ENCODE data around the gene GSN.

GSN gene

DNA sequence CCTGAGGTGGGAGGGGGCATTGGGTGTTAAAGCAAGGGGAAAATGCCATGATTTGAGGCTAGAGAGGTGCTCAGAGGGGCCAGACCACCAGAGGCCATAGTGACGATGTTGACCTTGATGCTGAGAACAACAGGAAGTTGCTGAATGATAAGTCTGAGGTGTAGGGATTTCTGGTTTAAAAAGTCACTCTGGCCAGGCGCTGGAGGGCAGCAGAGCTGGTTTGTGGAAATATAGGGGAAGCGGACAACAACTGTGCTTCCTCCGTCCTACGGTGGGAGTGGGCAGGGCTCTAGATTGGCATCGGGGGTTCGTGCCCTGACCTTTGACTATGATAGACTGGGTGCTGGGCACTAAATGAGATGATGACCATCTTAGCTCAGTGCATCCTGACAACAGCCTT is 57.4 kb downstream of the GSN start:
- DNase-seq, result no peak

DNA sequence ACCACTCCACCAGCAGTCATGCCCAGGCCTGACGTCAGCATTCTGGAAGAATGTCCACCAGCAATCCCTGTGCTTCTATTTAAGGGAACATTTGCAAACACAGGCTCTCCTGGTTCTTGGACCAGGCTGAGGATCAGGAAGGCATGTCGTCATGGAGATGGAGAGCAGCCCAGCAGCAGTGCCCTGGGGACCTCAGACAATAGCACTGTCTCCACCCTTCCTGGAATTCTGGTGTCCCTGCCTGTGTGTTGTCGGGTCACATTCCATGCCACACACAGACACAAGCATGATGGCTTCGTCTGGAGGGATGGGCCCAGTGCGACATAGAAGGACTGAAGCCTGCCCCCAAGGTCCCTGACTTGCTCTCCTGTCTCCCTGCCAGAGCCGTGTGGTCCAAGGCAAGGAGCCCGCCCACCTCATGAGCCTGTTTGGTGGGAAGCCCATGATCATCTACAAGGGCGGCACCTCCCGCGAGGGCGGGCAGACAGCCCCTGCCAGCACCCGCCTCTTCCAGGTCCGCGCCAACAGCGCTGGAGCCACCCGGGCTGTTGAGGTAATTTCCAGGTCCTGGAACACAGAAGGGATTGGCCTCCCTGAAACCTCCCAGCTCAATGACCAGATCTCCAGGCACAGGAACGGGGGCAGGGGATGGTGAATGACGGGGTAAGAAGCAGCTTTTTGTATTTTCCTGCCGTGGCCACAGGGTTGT is 58.3 kb downstream of the GSN start:
- no peak for DNase-seq

DNA sequence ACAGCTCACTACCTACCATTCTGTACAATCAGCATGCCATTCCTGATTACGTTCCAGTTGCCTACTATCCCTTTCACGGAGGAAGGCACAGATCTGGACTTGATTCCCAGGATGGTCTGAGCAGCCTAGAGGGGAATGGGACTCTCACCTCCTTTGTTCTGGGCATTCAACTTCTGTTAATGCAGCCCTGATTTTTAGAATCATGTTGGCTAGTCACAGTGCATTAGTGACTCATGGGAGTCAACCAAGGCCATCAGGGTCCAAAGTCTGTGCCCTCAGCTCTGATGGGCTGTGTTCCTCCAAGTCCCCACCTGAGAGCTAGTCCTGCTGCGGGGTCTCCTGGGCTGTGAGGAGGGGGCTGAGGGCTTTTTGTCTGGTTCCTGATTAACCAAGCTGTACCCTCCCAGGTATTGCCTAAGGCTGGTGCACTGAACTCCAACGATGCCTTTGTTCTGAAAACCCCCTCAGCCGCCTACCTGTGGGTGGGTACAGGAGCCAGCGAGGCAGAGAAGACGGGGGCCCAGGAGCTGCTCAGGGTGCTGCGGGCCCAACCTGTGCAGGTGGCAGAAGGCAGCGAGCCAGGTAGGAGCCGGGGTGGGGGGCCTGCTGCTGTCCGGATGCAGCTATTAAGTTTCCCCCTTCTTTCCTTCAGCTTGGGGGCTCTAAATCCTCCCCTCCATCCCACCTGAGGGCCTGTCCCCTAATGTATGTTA is 59.1 kb downstream of the GSN start:
- DNase-seq, result no peak

DNA sequence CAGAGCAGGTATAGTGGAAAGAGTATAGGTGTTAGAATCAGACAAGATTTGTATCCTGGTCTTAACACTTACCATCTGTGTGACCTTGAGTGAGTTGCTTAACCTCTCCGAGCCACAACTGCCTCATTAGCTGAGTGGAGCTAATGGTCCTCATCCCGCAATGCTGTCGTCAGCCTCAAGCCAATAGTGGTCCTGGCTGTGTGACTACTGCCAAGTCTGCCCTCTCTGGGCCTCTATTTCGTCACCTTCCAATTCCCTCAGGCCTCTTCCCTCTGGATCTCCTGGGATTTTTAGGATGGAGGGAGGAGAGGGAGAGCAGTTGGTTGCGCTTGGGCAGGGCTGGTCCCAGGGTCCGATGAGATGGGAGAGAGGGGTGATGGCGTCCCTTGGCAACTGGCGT is 60.5 kb downstream of the GSN start:
- no peak for DNase-seq

DNA sequence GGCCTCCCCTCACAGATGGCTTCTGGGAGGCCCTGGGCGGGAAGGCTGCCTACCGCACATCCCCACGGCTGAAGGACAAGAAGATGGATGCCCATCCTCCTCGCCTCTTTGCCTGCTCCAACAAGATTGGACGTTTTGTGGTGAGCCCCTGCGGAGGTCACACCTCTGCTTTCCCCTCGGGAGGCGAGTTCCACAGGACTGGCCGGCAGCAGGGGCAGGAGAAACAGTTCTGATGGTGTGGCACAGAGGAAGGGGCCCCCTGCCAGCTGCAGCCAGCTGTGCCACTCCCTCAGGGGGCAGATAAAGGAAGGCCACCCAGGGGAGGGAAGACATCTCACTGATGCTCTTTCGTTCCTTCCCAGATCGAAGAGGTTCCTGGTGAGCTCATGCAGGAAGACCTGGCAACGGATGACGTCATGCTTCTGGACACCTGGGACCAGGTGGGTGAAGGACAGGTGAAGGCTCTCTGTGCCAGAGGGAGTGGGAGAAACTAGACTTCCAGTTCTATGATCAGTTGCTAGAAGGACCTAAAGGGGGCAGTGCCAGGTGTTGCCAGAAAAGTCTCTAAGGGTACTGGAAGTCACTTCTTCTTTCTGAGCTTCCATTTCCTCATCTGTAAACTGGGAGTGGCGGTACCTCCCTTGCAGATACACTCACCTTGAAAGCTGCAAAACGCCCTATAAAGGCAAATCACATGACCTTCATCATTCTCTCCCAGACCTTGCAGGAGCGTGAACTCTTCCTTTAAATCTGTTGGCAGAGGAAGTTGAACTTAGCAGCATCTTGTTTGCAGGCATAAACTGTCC is 61.1 kb downstream of the GSN start:
- DNase-seq, result no peak

DNA sequence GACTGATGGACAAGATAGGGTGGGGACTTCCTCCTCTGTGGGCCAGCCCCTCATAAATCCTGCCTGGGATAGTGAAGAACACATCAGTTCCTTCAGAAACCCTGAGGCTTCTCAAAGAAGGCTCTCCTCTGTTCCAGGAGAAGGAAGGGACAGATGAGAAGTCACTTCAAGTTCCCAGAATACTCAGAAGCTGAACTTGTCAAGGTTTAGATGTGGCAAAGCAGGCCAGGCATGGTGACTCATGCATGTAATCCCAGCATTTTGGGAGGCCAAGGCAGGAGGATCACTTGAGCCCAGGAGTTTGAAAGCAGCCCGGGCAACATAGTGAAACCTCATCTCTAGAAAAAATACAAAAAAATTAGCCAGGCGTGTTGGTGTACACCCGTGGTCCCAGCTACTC is 63.6 kb downstream of the GSN start:
- no peak for DNase-seq

DNA sequence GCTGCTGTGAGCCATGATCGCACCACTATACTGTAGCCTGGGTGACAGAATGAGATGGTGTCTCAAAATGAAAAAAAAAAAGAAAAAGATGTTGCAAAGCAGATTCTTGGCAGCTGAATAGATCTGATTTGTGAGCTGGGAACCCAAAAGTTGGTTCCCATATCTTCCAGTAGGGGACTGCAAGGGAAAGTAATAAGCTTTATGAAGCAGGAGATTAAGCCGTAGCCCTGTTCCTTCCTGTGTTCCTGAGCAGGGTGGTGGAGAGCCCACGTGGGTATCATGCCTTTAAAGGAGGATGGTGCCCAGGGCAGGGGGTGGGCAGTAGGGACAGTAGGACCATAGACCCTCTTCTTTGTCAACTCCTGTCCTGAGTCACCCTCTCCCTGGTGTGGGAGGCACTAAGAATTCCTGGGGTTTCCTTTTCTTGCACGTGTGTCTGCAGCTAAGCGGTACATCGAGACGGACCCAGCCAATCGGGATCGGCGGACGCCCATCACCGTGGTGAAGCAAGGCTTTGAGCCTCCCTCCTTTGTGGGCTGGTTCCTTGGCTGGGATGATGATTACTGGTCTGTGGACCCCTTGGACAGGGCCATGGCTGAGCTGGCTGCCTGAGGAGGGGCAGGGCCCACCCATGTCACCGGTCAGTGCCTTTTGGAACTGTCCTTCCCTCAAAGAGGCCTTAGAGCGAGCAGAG is 64.2 kb downstream of the GSN start:
- DNase-seq, result no peak

DNA sequence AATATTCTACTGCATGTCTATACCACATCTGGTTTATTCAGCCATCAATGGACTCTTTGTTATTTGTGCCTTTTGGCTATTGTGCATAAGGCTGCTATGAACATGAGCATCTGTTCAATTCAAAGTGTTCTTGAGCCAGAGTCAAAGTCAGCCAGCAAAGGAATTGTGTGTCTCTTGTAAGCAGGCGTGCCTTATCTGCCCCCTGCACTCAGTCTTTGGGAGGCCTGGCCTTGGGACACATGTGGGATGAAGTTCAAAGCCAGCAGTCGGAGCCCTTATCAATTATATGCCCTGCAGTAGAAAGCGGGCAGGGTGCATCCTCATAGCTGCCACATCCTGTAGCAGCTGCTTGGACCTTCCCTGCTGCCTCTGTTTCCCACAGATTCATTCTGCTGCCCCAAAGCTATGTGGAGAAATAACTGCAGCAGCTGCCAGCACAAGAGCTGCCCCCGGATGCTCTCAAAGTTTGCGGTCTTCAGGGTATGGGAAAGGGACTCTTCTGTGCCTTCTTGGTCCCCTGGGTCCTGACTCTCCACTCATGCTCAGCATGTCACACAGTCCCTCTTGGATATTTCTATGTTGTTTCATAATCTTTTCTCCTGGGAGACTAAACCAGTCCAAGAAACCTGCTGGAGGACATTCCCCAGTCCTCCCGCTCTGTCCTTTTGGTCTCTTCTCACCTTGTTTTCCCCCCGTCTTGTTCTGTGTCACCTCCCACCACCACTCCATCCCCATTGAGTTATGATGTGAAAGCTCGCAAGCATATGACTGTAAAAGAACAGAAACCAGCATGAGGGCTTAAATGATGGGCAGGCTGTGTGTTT is 66.2 kb downstream of the GSN start:
- no peak for DNase-seq

DNA sequence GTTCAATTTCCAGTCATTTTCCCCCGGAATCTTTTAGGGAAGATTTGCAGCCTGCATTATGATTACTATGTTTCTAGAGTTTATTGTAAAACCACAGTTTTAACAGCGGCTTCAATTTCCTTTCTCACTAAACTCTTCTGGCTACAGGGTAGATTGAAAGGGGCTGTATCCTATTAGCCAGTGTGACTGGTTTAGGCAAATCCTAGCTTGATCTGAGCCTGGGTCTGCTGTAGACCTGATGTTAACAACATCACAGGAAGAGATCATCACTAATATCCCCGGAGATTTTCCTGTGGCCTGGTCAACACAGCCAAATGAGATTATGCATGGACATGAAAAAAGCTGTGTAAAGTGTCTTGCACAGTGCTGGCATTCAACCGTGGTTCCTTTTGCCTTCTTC is 68.7 kb downstream of the GSN start:
- no peak for DNase-seq

DNA sequence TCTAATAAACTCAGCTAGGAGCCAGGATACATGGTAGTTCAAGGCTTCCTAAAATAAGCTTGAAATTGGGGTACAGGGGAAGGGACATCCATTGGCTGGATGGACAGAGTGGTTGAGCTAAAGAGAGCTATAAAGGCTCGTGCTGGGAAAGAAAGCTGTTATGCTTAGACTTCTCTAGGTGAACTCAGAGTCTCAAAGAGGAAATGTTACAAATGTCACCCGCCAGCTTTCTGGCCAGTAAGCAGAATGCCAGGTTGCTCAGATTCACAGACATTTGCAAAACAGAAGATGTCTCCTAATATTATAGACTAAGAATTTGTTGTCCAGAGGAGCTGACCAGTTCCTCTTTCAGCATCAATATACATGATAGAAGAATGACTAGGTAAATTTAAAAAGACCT is 71.5 kb downstream of the GSN start:
- DNase-seq, result no peak

DNA sequence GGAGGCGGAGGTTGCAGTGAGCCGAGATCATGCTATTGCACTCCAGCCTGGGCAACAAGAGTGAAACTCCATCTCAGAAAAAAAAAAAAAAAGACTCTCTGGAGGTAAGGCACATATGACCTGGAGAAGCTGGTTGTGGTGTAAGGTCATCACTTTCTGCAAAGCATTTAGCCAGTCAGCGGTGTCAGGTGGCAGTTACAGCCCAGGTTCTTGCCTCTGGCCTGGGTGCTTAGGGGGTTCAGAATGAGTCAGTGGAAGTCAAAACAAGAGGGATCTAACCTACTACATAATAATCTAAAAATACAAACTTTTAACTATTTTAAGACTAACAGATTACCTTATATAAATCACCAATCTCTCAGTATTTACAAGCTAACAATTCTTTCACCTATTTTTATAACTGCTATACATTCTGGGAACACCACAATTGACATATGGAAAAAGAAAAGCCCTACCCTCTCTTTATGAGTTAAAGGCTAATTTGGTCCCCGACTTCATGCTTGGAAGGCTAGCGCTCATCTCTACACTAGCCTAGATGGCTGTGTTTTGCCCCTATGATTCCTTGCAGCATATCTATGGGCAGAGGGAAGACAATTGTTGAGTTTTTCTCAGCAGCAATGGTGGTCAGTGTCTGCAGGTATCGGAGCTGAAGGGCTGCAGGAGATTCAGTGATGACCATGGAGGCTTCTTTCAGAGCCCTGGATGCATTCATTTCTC is 72.9 kb downstream of the GSN start:
- no peak for DNase-seq

DNA sequence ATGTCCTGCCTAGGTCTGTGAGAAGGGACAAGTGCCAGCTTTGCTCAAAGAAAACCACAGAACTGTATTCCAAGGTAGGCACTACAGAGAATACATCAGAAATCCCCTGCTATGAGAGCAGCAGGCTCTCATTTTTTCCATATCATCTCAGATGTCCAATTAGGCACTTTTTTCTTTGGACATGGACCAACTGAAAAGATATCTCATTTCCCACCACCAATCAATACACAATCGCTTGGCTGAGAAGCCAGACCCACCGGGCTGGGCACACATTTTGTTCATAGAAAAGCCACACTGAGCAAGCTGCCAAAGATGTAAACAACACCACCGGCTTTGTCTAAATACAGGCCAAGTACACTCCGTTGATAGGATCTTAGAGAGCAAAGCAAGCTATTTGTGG is 76.2 kb downstream of the GSN start:
- DNase-seq, result no peak

DNA sequence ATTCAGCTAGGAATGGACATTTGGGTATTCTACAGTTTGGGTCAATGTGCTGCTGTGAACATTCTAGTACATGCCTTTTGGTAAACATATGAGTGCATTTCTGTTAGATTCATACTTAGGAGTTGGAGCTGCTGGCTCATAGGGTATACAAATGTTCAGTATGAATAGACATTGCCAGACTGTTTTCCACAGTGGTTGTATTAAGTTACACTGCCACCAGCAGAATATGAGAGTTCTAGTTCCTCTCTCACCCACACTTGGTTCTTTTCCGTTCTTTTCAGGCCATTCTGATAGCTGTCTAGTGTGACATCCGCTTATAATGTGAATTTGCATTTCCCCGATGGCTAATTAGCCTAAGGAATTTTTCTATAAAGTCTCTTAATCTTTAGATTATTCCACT is 77.1 kb downstream of the GSN start:
- no peak for DNase-seq

DNA sequence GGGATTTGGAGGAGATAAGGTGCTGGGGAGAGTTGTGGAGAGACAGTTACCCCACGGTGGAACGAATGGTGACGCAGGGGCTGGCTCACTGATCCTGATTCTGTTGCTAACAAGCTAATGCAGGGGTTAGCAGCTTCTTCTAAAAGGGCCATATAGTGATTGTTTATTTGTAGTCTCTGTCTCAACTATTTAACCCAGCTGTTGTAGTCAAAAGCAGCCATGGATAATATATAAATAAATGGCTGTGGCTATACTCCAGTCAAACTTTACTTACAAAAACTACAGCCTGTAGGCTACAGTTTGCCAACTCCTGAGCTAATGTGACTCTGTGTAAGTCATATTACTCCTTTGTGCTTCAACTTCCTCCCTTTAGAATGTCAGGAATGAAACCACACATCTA is 80.3 kb downstream of the GSN start:
- no peak for DNase-seq

DNA sequence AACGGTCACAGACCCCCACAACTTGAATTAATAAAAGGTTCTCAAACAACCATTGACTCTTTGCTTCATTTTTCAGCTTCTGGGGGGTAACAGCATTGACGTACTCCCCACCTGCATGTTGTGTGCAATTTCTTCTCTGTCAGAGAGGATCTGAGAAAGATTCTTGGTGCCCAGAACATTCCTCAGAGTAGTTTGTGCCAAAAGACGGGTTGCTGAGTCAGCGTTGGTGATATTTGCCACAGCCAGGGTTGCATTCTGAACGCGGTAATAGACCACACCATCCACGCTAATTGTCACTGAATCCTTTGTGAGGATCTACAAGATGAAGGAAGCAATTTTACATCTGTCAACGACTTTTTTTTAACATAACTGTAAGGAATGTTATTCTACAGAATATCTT is 81.0 kb downstream of the GSN start:
- DNase-seq, result no peak

DNA sequence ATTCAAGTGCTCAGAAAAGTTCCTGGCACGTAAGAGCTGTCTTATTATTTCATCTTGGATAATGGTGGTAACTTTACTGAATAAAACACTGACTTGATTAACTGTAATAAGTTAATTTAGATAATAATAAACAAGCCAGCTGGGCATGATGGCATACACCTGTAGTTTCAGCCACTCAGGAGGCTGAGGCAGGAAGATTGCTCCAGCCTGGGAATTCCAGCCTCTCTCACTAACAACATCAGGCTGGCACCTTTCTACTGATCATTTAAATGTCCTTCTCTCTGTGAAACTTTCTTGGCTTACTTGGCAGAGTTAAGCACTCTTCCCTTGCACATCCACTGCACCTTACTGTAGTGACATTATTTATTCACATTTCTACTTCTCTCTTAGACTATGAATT is 82.1 kb downstream of the GSN start:
- no peak for DNase-seq

DNA sequence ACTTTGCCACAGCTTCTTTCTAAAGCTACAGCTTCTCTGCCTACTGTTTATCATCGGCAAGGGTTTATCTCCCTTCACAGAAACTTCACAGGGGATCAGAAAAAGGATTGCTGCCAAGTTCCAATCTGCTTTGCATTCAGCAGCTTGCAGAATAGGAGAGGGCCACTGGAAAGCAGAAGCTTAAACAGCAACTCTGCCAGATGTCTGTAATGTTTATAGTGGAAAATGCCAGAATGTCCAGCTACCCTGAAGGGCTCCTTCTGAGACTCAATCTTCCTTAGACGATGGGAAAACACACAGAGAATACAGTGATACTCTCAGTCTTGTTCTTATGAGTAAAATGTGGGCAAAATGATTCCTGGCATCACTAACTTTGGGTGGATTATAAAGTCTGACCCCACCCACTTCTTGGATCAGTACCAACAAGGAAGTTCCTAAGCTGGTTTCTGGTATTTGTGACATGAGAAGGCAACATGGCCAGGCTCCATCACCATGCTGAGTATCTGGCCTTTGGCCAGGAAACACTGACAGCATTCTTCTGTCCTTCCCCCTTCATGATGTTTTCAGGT is 83.1 kb downstream of the GSN start:
- DNase-seq, result no peak

DNA sequence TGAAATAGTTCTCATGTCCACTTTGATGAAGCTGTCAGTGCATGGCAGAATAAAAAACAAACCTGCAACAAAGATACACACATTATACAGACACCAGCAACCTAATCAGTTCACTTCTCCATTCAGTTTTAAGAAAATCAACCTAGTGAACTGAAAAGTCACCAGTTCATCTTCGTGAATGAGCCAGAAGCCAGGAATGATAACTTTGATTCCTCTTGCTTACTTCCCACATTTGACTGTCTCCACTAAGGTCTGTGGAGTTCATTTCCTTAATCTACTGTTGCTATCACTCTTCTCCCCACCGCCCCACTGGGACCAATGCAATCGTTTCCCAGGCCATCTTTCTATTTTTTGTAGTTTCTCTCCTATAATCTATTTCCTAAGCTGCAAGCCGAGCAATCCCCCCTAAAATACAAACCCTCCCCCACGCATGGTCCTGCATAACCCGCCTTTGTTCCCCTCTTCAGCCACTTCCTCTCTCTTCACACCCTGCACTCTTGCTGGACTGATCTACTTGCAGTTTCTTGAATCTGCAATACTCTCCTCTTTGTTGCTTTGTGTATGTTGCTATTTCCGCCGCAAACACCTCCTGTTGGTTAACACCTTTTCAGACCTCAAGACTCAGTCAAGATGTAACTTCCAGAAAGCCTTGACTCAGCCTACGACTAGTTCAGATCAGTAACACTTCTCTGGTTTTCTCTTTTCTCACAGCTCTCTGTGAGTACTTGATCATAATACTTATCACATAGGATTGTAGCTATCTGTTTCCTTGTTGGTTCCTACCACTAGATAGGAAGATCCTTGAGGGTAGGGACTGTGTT is 85.5 kb downstream of the GSN start:
- DNase-seq, result peak; percentile 26 to 33

DNA sequence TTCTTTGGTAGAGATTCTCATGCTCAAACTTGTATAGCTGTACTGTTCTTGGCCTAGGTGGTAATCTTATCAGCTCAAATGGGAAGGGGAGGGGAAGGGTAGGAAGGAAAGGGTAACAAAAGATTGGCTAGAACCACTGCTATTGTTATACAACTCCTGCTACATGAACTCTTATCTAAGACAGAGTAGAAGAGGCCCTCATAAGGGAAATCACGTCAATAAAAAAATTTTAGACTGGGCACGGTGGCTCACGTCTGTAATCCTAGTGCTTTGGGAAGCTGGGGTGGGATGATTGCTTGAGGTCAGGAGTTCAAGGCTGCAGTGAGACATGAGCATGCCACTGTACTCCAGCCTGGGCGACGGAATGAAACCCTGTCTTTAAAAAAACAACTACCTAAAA is 86.2 kb downstream of the GSN start:
- no peak for DNase-seq

DNA sequence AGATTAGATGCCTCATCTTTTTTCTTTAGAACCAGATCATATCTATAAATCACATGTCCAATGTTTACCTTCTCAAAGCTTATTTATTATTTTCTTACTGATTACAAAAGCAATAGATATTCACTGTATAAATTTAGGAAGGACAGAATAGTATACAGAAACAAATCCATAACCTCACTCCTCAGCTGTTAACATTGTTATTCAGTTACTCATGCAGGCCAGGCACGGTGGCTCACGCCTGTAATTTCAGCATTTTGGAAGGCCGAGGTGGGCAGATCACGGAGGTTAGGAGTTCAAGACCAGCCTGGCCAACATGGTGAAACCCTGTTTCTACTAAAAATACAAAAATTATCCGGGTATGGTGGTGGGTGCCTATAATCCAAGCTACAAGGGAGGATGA is 86.8 kb downstream of the GSN start:
- DNase-seq, result no peak

DNA sequence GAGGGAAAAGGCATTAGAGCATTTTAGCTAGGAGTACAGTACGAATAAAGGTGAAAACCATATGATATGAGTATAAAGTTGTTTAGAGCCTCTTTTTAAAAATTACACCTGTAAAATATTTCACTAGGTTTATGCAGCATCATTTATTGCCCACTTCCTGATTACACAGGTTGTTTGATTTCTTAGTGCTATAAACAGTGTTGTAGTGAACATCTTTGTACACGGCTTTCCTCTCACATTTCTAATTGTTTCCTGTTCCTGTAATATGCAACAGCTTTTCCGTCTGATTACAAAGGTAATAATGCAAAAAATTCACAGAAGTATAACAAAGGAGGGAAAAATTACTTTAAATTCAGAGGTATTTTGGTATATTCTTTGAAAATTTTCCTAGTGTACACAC is 89.0 kb downstream of the GSN start:
- DNase-seq, result no peak

All from activated CD4-positive, alpha-beta T cell treated with anti-CD3 and anti-CD28 coated beads for 4 hours (primary cell).